Measurements from ENCODE around the gene FYTTD1.

The FYTTD1 gene

GRCh38 chr3:197791892-197792647, 42.4 kb downstream of the FYTTD1 start:
- peak in 1 of 2 donors; percentile 28 for DNase-seq (ENCODE audit: low read depth in 2 of 2)

GRCh38 chr3:197793247-197793646, 43.6 kb downstream of the FYTTD1 start:
- no peak for DNase-seq (ENCODE audit: low read depth in 2 of 2)

- no peak for DNase-seq (ENCODE audit: low read depth in 2 of 2)
Observed at GRCh38 chr3:197794115-197794514, 44.4 kb downstream of the FYTTD1 start.

GRCh38 chr3:197795200-197795599, 45.5 kb downstream of the FYTTD1 start:
- DNase-seq (ENCODE audit: low read depth in 2 of 2) = no peak

DNA sequence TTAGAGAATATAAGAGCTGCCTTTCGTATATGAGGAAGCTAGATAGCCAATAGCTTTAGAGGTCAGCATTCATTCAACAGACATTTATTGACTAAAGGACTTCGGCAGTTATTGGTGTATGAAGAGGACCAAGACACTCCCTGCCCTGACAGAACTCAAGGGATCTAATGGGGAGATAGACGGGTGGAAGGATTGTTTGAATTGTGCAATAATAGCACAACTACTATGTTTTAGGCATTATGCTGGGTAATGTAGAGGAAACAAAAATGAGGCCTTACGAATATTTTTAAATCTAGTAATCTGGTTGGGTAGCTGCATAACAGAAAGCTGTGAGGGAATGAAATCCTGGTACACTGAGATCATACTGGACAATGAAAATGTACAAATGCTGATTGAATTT, 46.4 kb downstream of the FYTTD1 start:
- DNase-seq (ENCODE audit: low read depth in 2 of 2) = no peak

GRCh38 chr3:197798863-197799262, 49.2 kb downstream of the FYTTD1 start:
- no peak for DNase-seq (ENCODE audit: low read depth in 2 of 2)

GRCh38 chr3:197800379-197800778, 50.7 kb downstream of the FYTTD1 start:
- no peak for DNase-seq (ENCODE audit: low read depth in 2 of 2)

DNA sequence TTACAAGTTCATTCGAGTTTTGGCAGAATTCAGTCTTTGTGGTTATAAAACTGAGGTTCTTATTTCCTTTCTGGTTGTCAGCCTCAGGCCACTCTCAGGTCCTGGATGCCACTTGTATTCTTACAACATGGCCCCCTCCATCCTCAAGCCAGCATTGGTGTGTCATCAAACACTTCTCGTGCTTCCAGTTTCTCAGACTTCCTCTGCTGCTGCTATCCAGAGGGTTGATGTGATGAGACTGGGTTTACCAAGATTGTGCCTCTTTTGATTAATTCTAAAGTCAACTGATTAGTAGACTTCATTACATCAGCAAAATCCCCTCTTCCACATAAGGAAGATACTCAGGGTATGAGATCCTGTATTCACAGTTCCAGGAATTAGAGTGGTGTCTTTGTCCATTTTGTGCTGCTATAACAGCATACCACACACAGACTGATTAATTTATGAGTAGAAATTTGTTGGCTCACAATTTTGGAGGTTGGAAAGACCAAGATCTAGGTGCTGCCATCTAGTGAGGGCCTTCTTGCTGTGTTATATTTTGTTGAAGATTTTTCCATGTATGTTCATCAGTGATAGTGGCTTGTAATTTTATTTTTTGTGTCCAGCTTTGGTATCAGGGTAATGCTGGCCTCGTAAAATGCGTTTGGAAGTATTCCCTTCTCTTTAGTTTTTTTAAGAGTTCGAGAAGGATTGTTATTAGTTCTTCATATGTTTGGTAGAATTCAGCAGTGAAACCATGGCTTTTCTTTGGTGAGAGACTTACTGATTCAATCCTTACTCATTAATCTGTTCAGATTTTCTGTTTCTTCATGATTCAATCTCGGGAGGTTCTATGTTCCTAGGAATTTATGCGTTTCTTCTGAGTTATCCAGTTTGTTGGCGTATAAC, 52.5 kb downstream of the FYTTD1 start:
- no peak for DNase-seq (ENCODE audit: low read depth in 2 of 2)

GRCh38 chr3:197802779-197803459, 53.2 kb downstream of the FYTTD1 start:
- DNase-seq (ENCODE audit: low read depth in 2 of 2) = no peak

GRCh38 chr3:197804511-197804910, 54.8 kb downstream of the FYTTD1 start:
- DNase-seq (ENCODE audit: low read depth in 2 of 2) = no peak

DNA sequence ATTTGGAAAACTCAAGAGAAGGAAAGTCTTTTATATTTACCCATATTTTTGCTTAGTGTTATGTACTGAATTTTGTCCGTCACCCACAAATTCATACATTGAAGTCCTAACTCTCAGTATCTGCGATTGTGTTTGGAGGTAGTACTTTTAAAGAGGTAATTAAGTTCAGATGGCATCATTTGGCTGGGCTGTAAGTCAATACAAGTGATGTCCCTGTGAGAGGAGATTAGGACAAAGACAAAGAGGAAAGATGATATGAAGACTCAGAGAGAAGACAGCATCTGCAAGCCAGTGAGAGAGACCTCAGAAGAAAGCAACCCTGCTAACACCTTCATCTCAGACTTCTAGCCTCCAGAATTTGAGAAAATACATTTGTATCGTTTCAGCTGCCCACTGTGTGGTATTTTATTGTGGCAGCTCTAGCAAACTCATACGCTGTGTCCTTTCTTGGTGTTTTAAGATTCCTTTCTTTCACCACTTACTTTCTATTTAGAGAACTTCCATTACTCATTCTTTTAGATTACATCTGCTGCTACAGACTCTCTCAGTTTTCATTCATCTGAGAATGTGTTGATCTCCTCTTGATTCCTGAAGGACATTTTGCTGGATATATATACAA, 58.4 kb downstream of the FYTTD1 start:
- DNase-seq (ENCODE audit: low read depth in 2 of 2) = no peak

DNA sequence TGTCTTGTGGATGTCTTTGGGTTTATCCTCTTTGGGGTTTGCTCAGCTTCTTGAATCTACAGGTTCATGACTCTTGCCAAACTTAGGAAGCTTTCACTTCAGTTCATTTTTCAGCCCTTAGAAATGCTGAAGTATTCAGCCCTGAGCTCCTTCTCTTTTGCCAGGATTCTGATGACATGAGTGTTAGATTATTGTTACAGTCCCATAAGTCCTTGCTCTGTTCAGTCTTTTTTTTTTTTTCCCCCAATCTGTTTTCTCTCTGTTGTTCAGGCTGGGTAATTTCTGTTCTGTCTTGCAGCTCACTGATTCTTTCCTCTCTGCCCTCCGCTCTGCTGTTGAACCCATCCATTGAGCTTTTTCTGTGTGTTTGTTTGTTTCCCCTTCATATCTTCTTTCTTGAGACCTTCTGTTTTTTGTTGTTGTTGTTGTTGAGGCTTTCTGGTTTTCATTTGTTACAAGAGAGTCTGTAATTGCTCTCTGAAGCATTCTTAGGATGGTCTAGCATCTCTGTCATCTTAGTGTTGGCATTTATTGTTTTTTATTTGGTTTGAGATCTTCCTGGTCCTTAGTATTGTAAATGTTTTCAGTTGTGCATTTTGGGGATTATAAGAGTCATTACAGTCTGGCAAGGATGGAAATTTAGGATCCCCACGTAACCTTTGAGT, 59.8 kb downstream of the FYTTD1 start:
- DNase-seq (ENCODE audit: low read depth in 2 of 2) = no peak

- DNase-seq (ENCODE audit: low read depth in 2 of 2) = no peak
Observed at GRCh38 chr3:197810901-197811300, 61.2 kb downstream of the FYTTD1 start.

- DNase-seq (ENCODE audit: low read depth in 2 of 2) = no peak
Observed at GRCh38 chr3:197811343-197811742, 61.7 kb downstream of the FYTTD1 start.

- no peak for DNase-seq (ENCODE audit: low read depth in 2 of 2)
Observed at GRCh38 chr3:197814372-197814771, 64.7 kb downstream of the FYTTD1 start.

DNA sequence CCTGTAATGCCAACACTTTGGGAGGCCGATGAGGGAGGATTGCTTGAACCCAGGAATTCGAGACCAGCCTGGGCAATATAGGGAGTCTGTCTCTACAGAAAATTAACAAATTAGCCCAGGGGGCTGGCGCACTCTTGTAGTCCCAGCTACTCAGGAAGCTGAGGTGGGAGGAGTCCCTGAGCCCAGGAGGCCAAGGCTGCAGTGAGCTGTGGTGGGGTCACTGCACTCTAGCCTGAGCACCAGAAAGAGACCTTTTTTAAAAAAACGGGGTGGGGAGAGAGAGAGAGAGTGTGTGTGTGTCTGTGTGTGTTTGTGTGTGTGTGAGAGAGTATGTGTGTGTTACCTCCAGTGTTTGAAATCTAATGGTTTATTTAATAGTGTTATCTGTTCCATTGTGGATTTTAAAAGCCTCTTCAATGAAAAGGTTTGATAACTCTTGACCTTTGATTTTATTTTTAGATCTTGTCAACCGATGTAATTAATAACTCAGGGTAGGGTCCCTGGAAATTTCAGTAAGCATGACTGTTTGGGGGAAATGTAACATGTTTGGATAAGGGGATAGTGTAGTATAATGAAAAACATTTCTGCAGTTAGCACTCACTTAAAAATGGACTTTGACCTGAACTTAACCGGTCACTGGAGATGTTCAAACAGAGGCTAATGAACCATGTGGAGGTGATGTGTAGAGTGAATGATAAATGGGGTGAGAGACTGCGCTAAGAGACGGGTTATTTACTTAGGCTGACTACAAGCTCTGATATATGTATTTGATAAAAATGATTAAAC, 71.1 kb downstream of the FYTTD1 start:
- no peak for DNase-seq (ENCODE audit: low read depth in 2 of 2)

GRCh38 chr3:197829397-197830045, 79.8 kb downstream of the FYTTD1 start:
- no peak for DNase-seq (ENCODE audit: low read depth in 2 of 2)

GRCh38 chr3:197830308-197830966, 80.8 kb downstream of the FYTTD1 start:
- DNase-seq (ENCODE audit: low read depth in 2 of 2) = no peak

- DNase-seq (ENCODE audit: low read depth in 2 of 2) = no peak
Observed at GRCh38 chr3:197830967-197831313, 81.3 kb downstream of the FYTTD1 start.

Measured in stimulated activated CD4-positive, alpha-beta T cell treated with anti-CD3 and anti-CD28 coated beads, Interleukin-4, amount 100 ng/mL, for 48 hours (primary cell).